Neural cell (in vitro differentiated cells): ENCODE data around the gene TRIO. TPM values are rescaled to one million over a fixed set of nuclear protein-coding genes. Genes with fewer than 3 reads are reported as not detected.

ENCODE experiments used
- H2AFZ ChIP-seq: fragments of 200-600, 300-800 bp; sonication (generic), shearing (Covaris generic); 2 replicates; pipeline ENCODE4 v1.6.0; 2014; ENCODE audit warnings: low read depth, mild to moderate bottlenecking, antibody characterized with exemption, low read length, moderate library complexity
- H3F3A ChIP-seq: fragments of 200-600 bp; shearing (Covaris generic); 2 replicates; pipeline ENCODE4 v1.6.1; 2016; ENCODE audit warnings: mild to moderate bottlenecking, moderate library complexity, mixed read lengths, antibody characterized with exemption, low read length; ENCODE audit not compliant: insufficient read depth, poor library complexity, severe bottlenecking
- H3K27ac ChIP-seq: fragments of 200-600, 300-800 bp; sonication (generic), shearing (Covaris generic); 2 replicates; pipeline ENCODE4 v1.5.1; 2014; ENCODE audit warnings: mild to moderate bottlenecking, low read length, moderate library complexity
- H3K27me3 ChIP-seq: fragments of 300-800, 200-600 bp; sonication (generic), shearing (Covaris generic); 2 replicates; pipeline ENCODE4 v1.6.0; 2014; ENCODE audit warnings: mild to moderate bottlenecking, low read depth, low read length, moderate library complexity; ENCODE audit not compliant: insufficient read depth
- H3K36me3 ChIP-seq: fragments of 300-800, 200-600 bp; sonication (generic), shearing (Covaris generic); 2 replicates; pipeline ENCODE4 v1.5.1; 2014; ENCODE audit warnings: mild to moderate bottlenecking, antibody characterized with exemption, low read length, moderate library complexity; ENCODE audit not compliant: insufficient read depth
- H3K4me2 ChIP-seq: fragments of 300-800, 200-600 bp; sonication (generic), shearing (Covaris generic); 2 replicates; pipeline ENCODE4 v1.6.0; 2014; ENCODE audit warnings: mild to moderate bottlenecking, low read length
- H3K4me3 ChIP-seq: fragments of 300-800, 200-600 bp; sonication (generic), shearing (Covaris generic); 2 replicates; pipeline ENCODE4 v1.5.1; 2014; ENCODE audit warnings: mild to moderate bottlenecking, low read length, moderate library complexity
- H3K79me2 ChIP-seq: fragments of 200-600 bp; shearing (Covaris generic); replicated peaks from 2 replicates; pipeline ENCODE4 v1.6.0; 2014; ENCODE audit warnings: mild to moderate bottlenecking, low read length, moderate library complexity; ENCODE audit not compliant: insufficient read depth
- H3K9ac ChIP-seq: fragments of 300-800, 200-600 bp; sonication (generic), shearing (Covaris generic); 2 replicates; pipeline ENCODE4 v1.6.1; 2016; ENCODE audit warnings: mild to moderate bottlenecking, low read length, mixed read lengths
- H3K9me2 ChIP-seq: fragments of 200-600 bp; shearing (Covaris generic); 2 replicates; pipeline ENCODE4 v1.6.1; 2016; ENCODE audit warnings: mild to moderate bottlenecking, low read length, mixed read lengths; ENCODE audit not compliant: insufficient read depth
- H3K9me3 ChIP-seq: fragments of 200-600, 300-800 bp; sonication (generic), shearing (Covaris generic); 2 replicates; pipeline ENCODE4 v1.6.1; 2016; ENCODE audit warnings: mild to moderate bottlenecking, mixed run types, low read length, moderate library complexity, mixed read lengths
- H4K20me1 ChIP-seq: fragments of 200-600 bp; shearing (Covaris generic); 2 replicates; pipeline ENCODE4 v1.6.1; 2016; ENCODE audit warnings: mild to moderate bottlenecking, mixed run types; ENCODE audit not compliant: insufficient read depth
- CTCF ChIP-seq: fragments of 450-650 bp; IDR thresholded peaks from 2 replicates; pipeline ENCODE4 v1.5.1; 2014; ENCODE audit warnings: antibody characterized with exemption, mild to moderate bottlenecking, moderate library complexity; ENCODE audit not compliant: poor library complexity, severe bottlenecking
- EP300 ChIP-seq: fragments of 450-650 bp; conservative IDR thresholded peaks from 2 replicates; pipeline ENCODE4 v1.6.1; 2014; ENCODE audit warnings: antibody characterized with exemption, mild to moderate bottlenecking, moderate library complexity; ENCODE audit not compliant: poor library complexity, severe bottlenecking
- EZH2 ChIP-seq: fragments of 200-600, 300-800 bp; shearing (Covaris generic), sonication (generic); IDR thresholded peaks from 2 replicates; pipeline ENCODE4 v1.6.1; 2014; ENCODE audit warnings: antibody characterized with exemption, low read length, borderline replicate concordance, mild to moderate bottlenecking; ENCODE audit not compliant: insufficient read depth, poor library complexity, severe bottlenecking
- MXI1 ChIP-seq: fragments of 450-650 bp; conservative IDR thresholded peaks from 2 replicates; pipeline ENCODE4 v1.6.1; 2014; ENCODE audit warnings: antibody characterized with exemption, mild to moderate bottlenecking; ENCODE audit not compliant: poor library complexity, severe bottlenecking
- POLR2AphosphoS5 ChIP-seq: IDR thresholded peaks from 2 replicates; pipeline ENCODE4 v1.6.1; 2012
- RAD21 ChIP-seq: fragments of 450-650 bp; conservative IDR thresholded peaks from 2 replicates; pipeline ENCODE4 v1.6.1; 2014; ENCODE audit warnings: antibody characterized with exemption, mild to moderate bottlenecking, moderate library complexity
- REST ChIP-seq: IDR thresholded peaks from 2 replicates; pipeline ENCODE4 v1.6.1; 2012; ENCODE audit warnings: borderline replicate concordance
- SMC3 ChIP-seq: fragments of 450-650 bp; conservative IDR thresholded peaks from 2 replicates; pipeline ENCODE4 v1.6.1; 2014; ENCODE audit warnings: antibody characterized with exemption, mild to moderate bottlenecking, moderate library complexity; ENCODE audit not compliant: poor library complexity
- TAF1 ChIP-seq: IDR thresholded peaks from 2 replicates; pipeline ENCODE4 v1.6.1; 2012; ENCODE audit warnings: low read depth
- polyA plus RNA-seq: library from polyadenylated mRNA; depleted of rRNA; stranded (reverse); fragments of >200 nt; gene quantifications from 2 replicates; pipeline ENCODE4 v1.2.3, GENCODE V29; 2014

TRIO gene
- polyA plus RNA-seq, 1 donor from 2014 or later, result 168 TPM

- Histone ChIP-seq H3F3A (no peaks in the 10 kb centered on the region), H3K9ac (no peak overlapping the region), H3K9me2 (no peaks in the 10 kb centered on the region), H3K36me3 (peaks cover 7% of the 10 kb centered on the region), H3K9me3 (no peaks in the 10 kb centered on the region), H2AFZ (no peak overlapping the region), H3K27ac (no peak overlapping the region), H3K4me3 (no peak overlapping the region), H3K79me2 (no peaks in the 10 kb centered on the region), H3K27me3 (no peaks in the 10 kb centered on the region), H4K20me1 (no peaks in the 10 kb centered on the region), H3K4me2 (no peak overlapping the region)
- TF ChIP-seq EP300, result no peak
- no peak for TF ChIP-seq CTCF
- TF ChIP-seq TAF1, result no peak
- TF ChIP-seq RAD21, result no peak
- TF ChIP-seq REST, result no peak
- TF ChIP-seq SMC3, result no peak
- TF ChIP-seq MXI1, result no peak
- no peak for TF ChIP-seq POLR2AphosphoS5
- no peak for TF ChIP-seq EZH2
These were observed 266.9 kb downstream of the TRIO start for GRCh38 chr5:14410068-14410393.

GRCh38 chr5:14410394-14411201, 267.5 kb downstream of the TRIO start:
- Histone ChIP-seq H3K27ac (no peak overlapping the region), H2AFZ (no peak overlapping the region), H3K36me3 (peaks cover 7% of the 10 kb centered on the region), H3K27me3 (no peaks in the 10 kb centered on the region), H4K20me1 (no peaks in the 10 kb centered on the region), H3K9me2 (no peaks in the 10 kb centered on the region), H3F3A (no peaks in the 10 kb centered on the region), H3K79me2 (no peaks in the 10 kb centered on the region), H3K9ac (no peak overlapping the region), H3K4me2 (no peak overlapping the region), H3K4me3 (no peak overlapping the region), H3K9me3 (no peaks in the 10 kb centered on the region)
- TF ChIP-seq POLR2AphosphoS5 (no peak), EP300 (no peak), SMC3 (no peak), TAF1 (no peak), CTCF (no peak), EZH2 (no peak), RAD21 (no peak), REST (no peak), MXI1 (no peak)
